Measurements from ENCODE around the gene DDX51.

Gene DDX51

GRCh38 chr12:132163911-132164288 is 19.8 kb upstream of the DDX51 start:
- DNase-seq (ENCODE audit: extremely low read depth, low read depth) = no peak
- TF ChIP-seq CTCF (IDR thresholded peaks at IDR 0.05; ENCODE audit: low read depth, low read length) = peak; percentile 5

- TF ChIP-seq CTCF (IDR thresholded peaks at IDR 0.05; ENCODE audit: low read depth, low read length) = no peak
- DNase-seq (ENCODE audit: extremely low read depth, low read depth) = no peak
Observed at GRCh38 chr12:132163041-132163910, 19.2 kb upstream of the DDX51 start.

- no peak for TF ChIP-seq CTCF (IDR thresholded peaks at IDR 0.05; ENCODE audit: low read depth, low read length)
- DNase-seq (ENCODE audit: extremely low read depth, low read depth) = peak; percentile 60
Observed at GRCh38 chr12:132162508-132163031, 18.5 kb upstream of the DDX51 start.

GRCh38 chr12:132161796-132162507 is 17.8 kb upstream of the DDX51 start:
- no peak for DNase-seq (ENCODE audit: extremely low read depth, low read depth)
- no peak for TF ChIP-seq CTCF (IDR thresholded peaks at IDR 0.05; ENCODE audit: low read depth, low read length)

GRCh38 chr12:132161036-132161781 is 17.1 kb upstream of the DDX51 start:
- DNase-seq (ENCODE audit: extremely low read depth, low read depth) = no peak
- TF ChIP-seq CTCF (IDR thresholded peaks at IDR 0.05; ENCODE audit: low read depth, low read length) = no peak

GRCh38 chr12:132160601-132161035 is 16.5 kb upstream of the DDX51 start:
- TF ChIP-seq CTCF (IDR thresholded peaks at IDR 0.05; ENCODE audit: low read depth, low read length) = no peak
- DNase-seq (ENCODE audit: extremely low read depth, low read depth) = no peak
